GM12801 (cell line): ENCODE measurements around the gene RAP1A.

ENCODE experiments used
- TF ChIP-seq, protein P1 (sequence below): IDR thresholded peaks from one replicate; pipeline ENCODE4 v1.5.1; 2011; ENCODE audit warnings: control low read depth; ENCODE audit not compliant: insufficient read length; ENCODE audit errors: extremely low read depth

The RAP1A gene

DNA sequence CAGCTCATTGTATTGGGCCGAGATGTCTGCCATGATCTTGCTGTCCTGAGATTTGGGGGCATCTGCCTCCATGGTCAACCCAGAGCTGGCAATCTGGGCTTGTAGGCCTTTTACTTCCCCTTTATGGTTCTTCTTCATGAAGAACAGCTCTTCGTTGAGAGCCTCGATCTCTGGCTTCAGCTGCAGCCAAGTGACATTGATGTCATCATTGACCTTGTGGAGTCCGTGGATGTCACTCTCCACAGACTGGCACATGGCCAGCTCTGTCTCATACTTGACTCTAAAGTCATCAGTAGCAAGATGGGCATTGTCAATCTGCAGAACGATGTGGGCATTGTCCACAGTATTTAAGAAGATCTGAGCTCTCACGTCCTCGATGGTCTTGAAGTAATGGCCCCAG lies 29.2 kb downstream of the RAP1A start:
- TF ChIP-seq, protein P1, sequence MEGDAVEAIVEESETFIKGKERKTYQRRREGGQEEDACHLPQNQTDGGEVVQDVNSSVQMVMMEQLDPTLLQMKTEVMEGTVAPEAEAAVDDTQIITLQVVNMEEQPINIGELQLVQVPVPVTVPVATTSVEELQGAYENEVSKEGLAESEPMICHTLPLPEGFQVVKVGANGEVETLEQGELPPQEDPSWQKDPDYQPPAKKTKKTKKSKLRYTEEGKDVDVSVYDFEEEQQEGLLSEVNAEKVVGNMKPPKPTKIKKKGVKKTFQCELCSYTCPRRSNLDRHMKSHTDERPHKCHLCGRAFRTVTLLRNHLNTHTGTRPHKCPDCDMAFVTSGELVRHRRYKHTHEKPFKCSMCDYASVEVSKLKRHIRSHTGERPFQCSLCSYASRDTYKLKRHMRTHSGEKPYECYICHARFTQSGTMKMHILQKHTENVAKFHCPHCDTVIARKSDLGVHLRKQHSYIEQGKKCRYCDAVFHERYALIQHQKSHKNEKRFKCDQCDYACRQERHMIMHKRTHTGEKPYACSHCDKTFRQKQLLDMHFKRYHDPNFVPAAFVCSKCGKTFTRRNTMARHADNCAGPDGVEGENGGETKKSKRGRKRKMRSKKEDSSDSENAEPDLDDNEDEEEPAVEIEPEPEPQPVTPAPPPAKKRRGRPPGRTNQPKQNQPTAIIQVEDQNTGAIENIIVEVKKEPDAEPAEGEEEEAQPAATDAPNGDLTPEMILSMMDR: no peak

DNA sequence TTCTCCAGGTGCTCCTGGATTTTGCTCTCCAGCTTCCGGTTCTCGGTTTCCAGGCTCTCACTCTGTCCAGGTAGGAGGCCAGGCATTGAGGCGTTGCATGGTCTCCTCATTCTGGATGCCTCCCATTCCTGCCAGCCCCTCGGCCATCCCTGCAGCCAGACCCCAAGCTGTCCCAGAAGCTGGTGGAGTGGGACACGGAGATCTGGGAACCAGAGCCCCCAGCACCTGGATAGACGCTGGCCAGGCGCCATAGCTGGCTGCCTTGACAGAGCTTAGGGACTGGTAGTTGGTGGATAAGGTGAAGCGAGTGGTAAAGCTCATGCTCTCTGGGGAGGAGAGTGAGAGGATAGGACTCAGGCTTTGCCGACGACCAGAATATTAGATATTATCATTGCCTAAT lies 29.6 kb downstream of the RAP1A start:
- TF ChIP-seq, protein P1: no peak

DNA sequence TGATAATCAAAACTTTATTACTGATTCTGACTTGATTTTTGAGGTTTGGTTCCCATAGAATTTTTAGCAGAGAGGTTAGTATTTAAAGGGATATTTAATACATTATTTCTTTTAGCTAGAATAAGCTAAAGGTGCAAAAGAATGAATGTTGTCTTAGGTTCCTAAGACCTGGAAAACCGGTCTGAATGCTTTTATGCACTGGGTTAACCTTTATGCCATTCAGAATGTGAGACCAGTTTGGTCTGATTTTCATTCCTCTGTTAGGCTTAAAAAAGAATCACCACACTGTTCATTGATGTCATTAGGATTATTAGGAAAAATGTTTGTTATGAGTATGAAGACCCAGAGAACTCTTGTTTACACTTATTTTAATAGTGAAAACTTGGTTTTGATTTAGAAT lies 30.1 kb downstream of the RAP1A start:
- TF ChIP-seq, protein P1: no peak

DNA sequence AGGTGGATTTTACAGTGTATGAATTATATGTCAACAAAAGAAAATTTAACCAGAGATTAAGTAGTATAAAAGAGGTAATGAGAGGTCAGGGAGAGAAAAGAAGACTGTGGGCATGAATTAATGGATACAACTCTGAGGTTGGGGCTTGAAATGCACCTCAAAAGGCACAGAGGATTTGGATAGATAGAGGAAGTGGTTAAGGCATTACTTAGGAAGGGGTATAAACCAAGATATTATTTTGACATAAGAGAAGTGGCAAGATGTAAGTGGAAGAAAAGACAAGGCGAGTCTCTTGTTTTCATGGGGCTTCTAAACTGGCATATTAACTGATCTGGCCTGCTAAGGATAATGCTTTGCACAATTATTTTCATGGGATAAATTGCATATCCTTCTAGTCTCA lies 34.1 kb downstream of the RAP1A start:
- TF ChIP-seq, protein P1: no peak

DNA sequence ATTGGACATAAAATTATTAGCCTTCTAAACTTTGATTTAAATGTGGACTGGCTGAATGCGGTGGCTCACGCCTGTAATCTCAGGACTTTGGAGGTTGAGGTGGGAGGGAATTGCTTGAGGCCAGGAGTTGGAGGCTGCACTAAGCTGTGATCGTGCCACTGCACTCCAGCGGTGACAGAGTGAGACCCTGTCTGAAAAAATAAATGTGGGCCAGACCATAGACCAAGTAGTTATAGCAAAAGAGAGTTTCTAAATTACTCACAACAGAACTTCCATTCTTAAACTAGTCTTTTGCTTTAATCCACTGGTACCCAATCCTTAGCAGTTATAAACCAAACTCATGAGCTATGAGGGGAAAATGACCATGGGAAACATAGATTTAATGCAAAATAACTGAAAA lies 35.2 kb downstream of the RAP1A start:
- TF ChIP-seq, protein P1: no peak

DNA sequence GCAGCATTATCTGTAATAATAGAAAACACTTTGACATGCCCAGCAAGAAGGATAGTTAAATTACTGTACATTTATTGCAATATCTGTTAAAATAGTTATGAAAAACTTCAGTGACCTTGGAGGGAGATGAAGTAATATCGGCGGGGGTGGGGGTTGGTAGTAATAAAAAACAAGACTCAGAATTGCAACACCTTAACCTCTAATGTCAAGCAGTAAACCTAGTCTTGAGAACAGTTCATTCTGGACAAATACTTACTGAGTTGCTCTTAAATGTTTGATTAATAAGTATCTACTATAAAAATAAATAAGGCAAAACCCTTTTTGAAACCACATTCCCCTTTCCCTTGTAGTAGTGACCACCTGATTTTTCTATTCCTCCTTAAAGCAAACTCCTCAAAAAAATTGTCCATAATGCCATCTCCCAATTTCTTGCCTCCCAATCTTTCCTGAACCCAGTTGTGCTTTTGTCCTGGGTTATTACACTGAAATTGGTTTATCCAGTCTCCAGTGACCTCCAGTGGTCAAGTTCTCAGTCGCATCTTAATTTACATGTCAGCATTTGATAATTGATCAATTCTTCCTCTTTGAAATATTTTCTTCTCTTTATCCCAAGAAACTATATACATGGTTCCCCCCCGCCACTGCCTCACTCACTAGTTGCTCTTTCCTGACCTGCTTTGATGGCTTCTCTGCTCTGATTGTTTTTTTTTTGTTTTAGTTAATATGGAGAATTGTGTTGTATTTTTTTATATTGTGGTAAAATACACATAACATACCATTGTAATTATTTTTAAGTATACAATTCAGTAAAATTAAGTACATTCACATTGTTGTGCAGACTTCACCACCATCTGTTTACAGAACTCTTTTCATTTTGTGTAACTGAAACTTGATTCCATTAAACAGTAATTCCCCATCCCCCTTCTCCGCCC lies 36.8 kb downstream of the RAP1A start:
- TF ChIP-seq, protein P1: no peak

DNA sequence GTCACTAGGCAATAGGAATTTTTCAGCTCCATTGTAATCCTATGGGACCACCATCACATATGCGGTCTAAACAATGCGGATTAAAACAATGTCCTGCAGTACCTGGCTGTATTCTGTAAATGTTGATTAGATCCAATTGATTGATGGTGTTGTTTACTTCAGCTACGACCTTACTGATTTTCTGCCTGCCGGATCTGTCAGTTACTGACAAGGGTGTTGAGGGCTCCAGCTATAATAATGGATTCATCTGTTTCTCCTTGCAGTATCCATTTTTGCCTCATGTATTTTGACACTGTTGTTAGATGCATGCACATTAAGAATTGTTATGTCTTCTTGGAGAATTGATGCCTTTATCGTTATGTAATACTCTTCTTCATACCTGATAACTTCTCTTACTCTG lies 39.0 kb downstream of the RAP1A start:
- TF ChIP-seq, protein P1: no peak
